HFFc6 (cell line): ENCODE data around the gene CCL13. TPM values are rescaled to one million over a fixed set of nuclear protein-coding genes. Genes with fewer than 3 reads are reported as not detected.

Experiments used
- DNase-seq: peaks from one replicate; pipeline ENCODE4 v3.0.0-alpha.2; 2018
- H3K27ac Mint-ChIP-seq: 2 replicates; pipeline ENCODE4 v1.8.0; 2020; ENCODE audit warnings: mild to moderate bottlenecking, mixed read lengths
- H3K27me3 Mint-ChIP-seq: 2 replicates; pipeline ENCODE4 v1.8.0; 2021; ENCODE audit warnings: mild to moderate bottlenecking, moderate library complexity, mixed read lengths; ENCODE audit not compliant: insufficient read depth
- H3K36me3 Mint-ChIP-seq: 2 replicates; pipeline ENCODE4 v1.8.0; 2021; ENCODE audit warnings: low read depth, mixed read lengths
- H3K4me1 Mint-ChIP-seq: 2 replicates; pipeline ENCODE4 v1.8.0; 2020; ENCODE audit warnings: low read depth, mixed read lengths
- H3K4me3 Mint-ChIP-seq: 2 replicates; pipeline ENCODE4 v1.8.0; 2020; ENCODE audit warnings: mild to moderate bottlenecking, moderate library complexity, mixed read lengths
- H3K9me3 Mint-ChIP-seq: 2 replicates; pipeline ENCODE4 v1.8.0; 2020; ENCODE audit warnings: mild to moderate bottlenecking, mixed read lengths
- total RNA-seq, 6 experiments: library from RNA; stranded (reverse); fragmentation: NEBNext Ultra II Directional; extraction: Animal tissue kit (Norgen Biotek cat#: 25700); gene quantifications; 2 replicates in 1 of 6; 3 replicates in 5 of 6; pipeline ENCODE4 v1.2.3, GENCODE V29; 2021
- TF ChIP-seq, protein P1 (sequence below): fragments of 200-600 bp; sonication (generic); IDR thresholded peaks from 2 replicates; pipeline ENCODE4 v1.5.0; 2021; ENCODE audit warnings: antibody characterized with exemption, mild to moderate bottlenecking

Gene CCL13
- total RNA-seq, 6 experiments from 2014 or later = not detected

DNA sequence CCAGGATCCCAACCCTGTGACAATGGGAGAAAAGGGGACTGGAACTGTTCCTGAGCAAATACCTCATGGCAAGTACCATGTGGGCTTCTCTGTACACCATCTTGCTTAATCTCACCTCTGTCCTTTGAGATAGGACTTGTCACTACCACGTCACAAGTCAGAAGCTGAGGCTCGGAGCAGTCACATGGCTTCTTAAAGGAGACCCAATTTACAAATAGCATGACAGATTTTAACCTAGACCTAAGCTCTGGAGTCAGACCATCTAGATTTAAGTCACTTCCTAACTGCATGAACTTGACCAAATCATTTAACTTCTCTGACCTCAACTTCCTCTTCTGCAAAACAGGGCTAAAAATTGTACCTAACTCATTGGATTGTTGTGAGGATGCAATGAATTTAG lies 42.7 kb downstream of the CCL13 start:
- no peaks in the 10 kb centered on the region for H3K4me1 Mint-ChIP-seq
- no peak overlapping the region for H3K27ac Mint-ChIP-seq
- peaks cover 4% of the 10 kb centered on the region for H3K27me3 Mint-ChIP-seq
- no peaks in the 10 kb centered on the region for H3K9me3 Mint-ChIP-seq
- DNase-seq = no peak
- H3K36me3 Mint-ChIP-seq = no peaks in the 10 kb centered on the region
- TF ChIP-seq, protein P1, sequence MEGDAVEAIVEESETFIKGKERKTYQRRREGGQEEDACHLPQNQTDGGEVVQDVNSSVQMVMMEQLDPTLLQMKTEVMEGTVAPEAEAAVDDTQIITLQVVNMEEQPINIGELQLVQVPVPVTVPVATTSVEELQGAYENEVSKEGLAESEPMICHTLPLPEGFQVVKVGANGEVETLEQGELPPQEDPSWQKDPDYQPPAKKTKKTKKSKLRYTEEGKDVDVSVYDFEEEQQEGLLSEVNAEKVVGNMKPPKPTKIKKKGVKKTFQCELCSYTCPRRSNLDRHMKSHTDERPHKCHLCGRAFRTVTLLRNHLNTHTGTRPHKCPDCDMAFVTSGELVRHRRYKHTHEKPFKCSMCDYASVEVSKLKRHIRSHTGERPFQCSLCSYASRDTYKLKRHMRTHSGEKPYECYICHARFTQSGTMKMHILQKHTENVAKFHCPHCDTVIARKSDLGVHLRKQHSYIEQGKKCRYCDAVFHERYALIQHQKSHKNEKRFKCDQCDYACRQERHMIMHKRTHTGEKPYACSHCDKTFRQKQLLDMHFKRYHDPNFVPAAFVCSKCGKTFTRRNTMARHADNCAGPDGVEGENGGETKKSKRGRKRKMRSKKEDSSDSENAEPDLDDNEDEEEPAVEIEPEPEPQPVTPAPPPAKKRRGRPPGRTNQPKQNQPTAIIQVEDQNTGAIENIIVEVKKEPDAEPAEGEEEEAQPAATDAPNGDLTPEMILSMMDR = no peak
- H3K4me3 Mint-ChIP-seq = no peak overlapping the region

GRCh38 chr17:34399725-34400124 lies 43.4 kb downstream of the CCL13 start:
- Mint-ChIP-seq H3K9me3 (no peaks in the 10 kb centered on the region), H3K4me3 (no peak overlapping the region), H3K27ac (no peak overlapping the region), H3K36me3 (no peaks in the 10 kb centered on the region), H3K4me1 (no peaks in the 10 kb centered on the region), H3K27me3 (peaks cover 5% of the 10 kb centered on the region)
- DNase-seq = no peak
- TF ChIP-seq, protein P1 = no peak

- no peaks in the 10 kb centered on the region for H3K36me3 Mint-ChIP-seq
- H3K27ac Mint-ChIP-seq = no peak overlapping the region
- no peak for DNase-seq
- H3K27me3 Mint-ChIP-seq = peaks cover 5% of the 10 kb centered on the region
- H3K9me3 Mint-ChIP-seq = no peaks in the 10 kb centered on the region
- H3K4me1 Mint-ChIP-seq = no peaks in the 10 kb centered on the region
- no peak overlapping the region for H3K4me3 Mint-ChIP-seq
- TF ChIP-seq, protein P1 = no peak
These were observed 44.1 kb downstream of the CCL13 start for GRCh38 chr17:34400301-34400931.

DNA sequence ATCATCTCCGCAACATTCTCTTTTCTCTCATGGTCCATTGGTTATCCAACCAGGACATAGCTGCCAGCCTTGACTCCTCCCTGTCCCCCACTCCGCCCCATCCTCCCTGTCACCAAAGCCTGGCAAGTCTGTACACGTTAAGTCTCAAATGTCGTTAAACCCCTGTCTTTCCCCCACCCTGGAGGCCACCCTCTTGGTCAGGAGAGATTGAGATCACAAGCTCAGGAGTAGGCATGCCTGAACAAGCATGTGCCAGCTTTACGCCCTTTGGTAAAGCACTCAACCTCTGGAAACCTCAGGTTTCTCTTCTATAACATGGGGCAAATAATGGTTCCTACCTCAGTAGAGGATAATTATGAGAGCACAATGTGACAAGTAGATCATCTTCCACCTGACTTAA lies 44.9 kb downstream of the CCL13 start:
- no peak for DNase-seq
- Mint-ChIP-seq H3K4me3 (no peak overlapping the region), H3K36me3 (no peaks in the 10 kb centered on the region), H3K27ac (no peak overlapping the region), H3K4me1 (no peaks in the 10 kb centered on the region), H3K27me3 (peaks cover 5% of the 10 kb centered on the region), H3K9me3 (no peaks in the 10 kb centered on the region)
- TF ChIP-seq, protein P1 = no peak

DNA sequence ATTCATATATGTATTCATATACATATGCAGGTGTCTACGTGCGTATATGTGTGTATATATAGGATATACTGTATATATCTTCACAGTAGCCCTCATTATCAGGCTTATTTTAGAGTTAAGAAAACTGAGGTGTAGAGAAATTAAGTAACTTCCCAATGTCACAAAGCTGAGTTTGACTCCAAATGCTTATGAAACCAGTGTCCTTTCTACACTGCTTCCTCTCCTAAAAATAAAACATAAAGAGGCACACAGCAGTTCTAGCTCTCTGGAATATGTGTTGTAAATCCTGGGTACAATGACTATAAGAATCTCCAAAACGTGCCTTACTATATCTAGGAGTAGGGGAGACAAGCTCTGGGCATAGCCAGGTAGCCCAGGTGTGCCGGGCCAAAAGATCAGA lies 46.7 kb downstream of the CCL13 start:
- peaks cover 5% of the 10 kb centered on the region for H3K27me3 Mint-ChIP-seq
- no peaks in the 10 kb centered on the region for H3K36me3 Mint-ChIP-seq
- TF ChIP-seq, protein P1 = no peak
- no peak for DNase-seq
- no peaks in the 10 kb centered on the region for H3K4me1 Mint-ChIP-seq
- no peak overlapping the region for H3K4me3 Mint-ChIP-seq
- H3K27ac Mint-ChIP-seq = no peak overlapping the region
- no peaks in the 10 kb centered on the region for H3K9me3 Mint-ChIP-seq
